LNCaP clone FGC (cell line): ENCODE measurements around the gene ECE1.

ENCODE experiments used
- DNase-seq: peaks from one replicate; pipeline ENCODE4 v3.0.0-alpha.2; 2011; ENCODE audit warnings: low read depth
- H3K4me3 ChIP-seq: 2 replicates; pipeline ENCODE4 v1.5.1; 2011; ENCODE audit warnings: mild to moderate bottlenecking, low read depth, low read length, control low read depth
- TF ChIP-seq, protein P1 (sequence below): IDR thresholded peaks from 2 replicates; pipeline ENCODE4 v1.5.1; 2012; ENCODE audit warnings: mild to moderate bottlenecking; ENCODE audit not compliant: control insufficient read depth, insufficient read depth; ENCODE audit errors: extremely low read depth

The ECE1 gene

DNA sequence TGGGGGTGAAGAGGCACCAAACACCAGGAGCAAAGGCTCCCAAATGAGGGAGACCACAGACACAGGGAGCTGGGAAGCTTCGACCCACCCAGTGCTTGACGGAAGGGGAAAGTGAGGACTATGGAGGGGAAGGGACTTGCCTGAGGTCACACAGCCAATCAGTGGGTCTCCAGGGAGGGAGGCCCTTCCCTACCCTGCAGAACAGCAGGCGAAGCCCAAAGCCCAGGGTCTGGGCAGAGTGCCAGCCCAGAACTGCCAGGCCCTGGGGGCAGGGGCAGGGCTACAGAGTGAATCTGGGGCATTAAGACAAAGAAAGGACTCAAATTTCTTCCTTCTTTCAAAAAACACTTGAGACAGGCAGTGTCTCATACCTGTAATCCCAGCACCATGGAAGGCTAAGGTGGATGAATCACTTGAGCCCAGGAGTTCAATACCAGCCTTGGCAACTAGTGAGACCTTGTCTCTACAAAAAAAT lies 45.5 kb upstream of the ECE1 start:
- no peak overlapping the region for H3K4me3 ChIP-seq
- DNase-seq: no peak
- TF ChIP-seq, protein P1, sequence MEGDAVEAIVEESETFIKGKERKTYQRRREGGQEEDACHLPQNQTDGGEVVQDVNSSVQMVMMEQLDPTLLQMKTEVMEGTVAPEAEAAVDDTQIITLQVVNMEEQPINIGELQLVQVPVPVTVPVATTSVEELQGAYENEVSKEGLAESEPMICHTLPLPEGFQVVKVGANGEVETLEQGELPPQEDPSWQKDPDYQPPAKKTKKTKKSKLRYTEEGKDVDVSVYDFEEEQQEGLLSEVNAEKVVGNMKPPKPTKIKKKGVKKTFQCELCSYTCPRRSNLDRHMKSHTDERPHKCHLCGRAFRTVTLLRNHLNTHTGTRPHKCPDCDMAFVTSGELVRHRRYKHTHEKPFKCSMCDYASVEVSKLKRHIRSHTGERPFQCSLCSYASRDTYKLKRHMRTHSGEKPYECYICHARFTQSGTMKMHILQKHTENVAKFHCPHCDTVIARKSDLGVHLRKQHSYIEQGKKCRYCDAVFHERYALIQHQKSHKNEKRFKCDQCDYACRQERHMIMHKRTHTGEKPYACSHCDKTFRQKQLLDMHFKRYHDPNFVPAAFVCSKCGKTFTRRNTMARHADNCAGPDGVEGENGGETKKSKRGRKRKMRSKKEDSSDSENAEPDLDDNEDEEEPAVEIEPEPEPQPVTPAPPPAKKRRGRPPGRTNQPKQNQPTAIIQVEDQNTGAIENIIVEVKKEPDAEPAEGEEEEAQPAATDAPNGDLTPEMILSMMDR: no peak

DNA sequence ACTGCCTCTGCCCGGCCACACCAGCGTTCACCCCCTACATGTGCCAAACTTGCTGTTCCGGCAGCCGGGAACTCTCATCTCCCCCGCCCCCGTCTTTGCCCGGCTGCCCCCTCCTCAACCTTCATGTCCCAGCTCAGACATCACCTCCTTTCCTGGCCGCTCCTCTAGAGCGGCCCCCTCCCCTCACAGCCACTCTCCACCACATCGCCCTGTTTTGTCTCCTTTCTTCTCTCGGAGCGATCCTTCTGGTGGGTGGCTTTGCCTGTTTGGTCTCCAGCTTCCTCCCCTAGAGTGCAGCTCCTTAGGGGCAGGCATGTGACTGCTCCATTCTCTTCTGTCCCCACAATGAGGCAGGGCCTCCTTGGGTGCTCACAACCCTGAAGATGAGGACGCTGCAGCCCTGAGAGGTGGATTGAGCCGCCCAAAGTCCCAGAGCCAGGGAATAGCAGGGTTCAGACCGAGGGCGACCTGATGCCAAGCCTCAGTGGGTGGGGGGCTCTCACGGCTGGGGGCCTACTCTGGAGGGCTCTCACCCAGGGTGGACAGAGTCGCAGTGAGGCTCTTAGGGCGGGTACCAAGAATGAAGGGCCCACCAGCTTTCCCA lies 44.9 kb upstream of the ECE1 start:
- DNase-seq: no peak
- TF ChIP-seq, protein P1: no peak
- H3K4me3 ChIP-seq: no peak overlapping the region

DNA sequence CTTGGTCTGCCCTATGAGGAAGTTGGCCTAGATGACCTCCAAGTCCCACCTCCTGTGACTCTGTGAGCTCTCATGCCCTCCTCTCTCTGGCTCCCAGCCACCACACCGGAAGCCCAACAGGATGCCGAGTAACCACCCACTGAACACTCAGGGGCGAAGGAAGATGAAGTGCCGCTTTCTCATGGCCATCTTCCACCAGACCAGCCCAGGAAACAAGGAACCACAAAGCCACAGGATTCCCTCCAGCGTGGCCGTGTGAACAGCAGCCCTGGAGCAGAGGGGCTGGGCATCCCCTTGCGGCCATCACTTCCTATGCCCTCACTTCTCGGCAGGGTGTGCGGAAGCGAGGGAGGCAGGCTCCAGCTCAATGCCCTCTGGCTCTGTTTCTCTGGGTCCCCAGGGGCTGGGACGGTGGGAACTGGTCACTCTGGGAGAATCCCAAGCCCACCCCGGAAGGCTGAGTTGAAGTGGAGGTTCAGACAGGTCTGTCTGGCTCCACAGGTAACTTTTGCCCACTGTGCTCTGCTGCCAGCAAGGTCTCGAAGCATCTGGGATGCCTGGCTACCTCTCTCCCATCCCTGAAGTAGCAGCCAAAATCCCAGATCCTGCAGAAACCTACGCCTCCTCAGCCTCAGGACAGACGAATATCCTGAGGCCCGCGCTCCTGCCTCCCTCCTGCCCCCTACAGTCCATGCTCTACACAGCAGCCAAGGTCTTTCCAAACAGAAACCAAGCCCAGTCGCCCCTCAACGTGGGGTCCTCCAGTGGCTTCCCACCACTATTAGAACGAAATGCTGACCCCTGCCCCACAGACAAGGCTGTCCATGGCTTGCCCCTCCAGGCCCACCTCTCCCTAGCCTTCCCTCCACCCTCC lies 44.2 kb upstream of the ECE1 start:
- H3K4me3 ChIP-seq: no peak overlapping the region
- TF ChIP-seq, protein P1: no peak
- DNase-seq: no peak

DNA sequence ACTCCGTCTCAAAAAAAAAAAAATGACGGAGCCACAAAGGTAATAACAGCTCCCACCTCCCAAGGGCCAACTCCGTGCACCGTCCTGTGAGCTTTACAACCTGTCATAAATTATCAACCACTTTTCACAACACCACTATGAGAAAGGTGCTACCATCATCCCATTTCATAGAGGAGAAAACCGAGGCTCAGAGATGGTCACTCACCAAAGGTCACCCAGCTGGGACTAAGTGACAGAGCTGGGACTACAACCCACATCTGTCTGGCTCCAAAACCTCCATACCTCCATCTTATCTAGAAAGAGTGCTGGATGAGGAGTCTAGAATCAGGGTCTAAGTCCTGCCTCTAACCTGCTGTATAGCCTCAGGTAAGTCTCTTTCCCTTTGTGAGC lies 43.6 kb upstream of the ECE1 start:
- DNase-seq: no peak
- H3K4me3 ChIP-seq: no peak overlapping the region
- TF ChIP-seq, protein P1: no peak

DNA sequence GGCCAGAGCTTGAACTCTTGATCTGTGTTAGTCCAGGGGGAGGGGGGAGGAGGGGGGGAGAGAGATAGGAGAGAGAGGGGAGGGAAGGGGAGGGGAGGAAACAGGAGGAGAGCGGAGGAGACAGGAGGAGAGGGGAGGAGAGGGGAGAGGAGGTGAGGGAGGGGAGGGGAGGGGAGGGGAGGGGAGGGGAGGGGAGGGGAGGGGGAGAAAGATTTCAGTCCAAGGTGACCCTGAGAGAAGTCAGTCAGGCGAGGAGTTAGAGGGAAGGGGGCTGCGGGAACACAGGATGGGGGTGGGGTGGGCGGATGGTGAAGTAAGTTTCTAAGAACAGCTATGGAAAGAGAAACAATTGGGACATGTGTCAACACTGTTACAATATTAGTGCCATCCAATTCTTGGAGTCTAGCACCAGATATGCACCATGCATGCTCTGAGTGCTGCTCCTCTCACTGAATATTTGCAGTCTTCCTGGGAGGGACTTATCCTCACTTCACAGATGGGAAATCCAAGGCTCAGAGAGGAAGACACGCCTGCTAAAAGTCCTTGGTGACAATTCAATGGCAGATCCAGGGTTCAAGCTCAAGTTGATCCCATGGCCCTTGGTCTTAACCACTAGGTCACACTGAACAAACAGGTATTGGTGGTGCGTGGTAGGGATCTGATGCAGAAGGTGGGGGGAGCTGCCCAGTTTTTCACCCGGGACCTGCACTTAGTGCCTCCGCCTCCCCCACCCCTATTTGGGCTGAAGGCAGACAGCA lies 42.5 kb upstream of the ECE1 start:
- TF ChIP-seq, protein P1: no peak
- H3K4me3 ChIP-seq: no peak overlapping the region
- no peak for DNase-seq

DNA sequence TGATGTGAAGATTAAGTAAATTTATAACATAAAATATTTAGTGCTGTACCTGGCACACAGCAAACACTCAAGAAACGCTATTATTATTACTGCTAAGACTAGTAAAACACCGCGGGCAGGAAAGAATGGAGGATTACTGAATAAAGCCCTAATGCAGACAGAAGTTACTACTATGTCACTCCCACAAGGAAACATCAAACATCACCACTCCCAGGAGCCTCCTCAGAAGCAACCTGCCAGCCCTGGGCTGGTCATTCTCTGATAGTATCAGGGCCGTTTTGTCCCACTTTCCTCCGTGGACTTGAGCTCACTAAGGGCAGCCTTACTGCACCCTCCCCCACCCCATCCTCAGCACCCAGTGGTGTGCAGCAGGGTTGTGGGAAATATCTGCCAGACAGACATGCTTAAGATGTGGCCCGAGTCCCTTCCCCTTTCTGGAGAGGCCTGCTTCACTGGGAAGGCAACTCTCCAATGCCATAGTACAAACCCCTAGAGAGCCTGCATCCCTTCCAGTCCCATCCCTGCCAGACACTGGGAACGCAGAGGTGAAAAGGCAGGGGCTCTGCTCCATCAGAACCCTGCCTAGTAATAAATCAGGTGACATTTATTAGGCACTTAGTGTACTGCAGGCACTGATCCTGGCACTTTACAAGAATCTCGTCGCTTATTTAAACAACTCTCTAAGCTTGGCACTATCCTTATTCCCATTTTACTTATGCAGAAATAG lies 41.7 kb upstream of the ECE1 start:
- peak; percentile 75 for DNase-seq
- no peak overlapping the region for H3K4me3 ChIP-seq
- TF ChIP-seq, protein P1: no peak
